Stimulated activated CD8-positive, alpha-beta memory T cell treated with anti-CD3 and anti-CD28 coated beads, Interleukin-15, amount 100 ng/mL, for 1 hour (primary cell): ENCODE measurements around the gene IL1RN.

Source experiments
- DNase-seq: peaks from one replicate; pipeline ENCODE4 v3.0.0-alpha.2; 2020; ENCODE audit warnings: low read depth

The IL1RN gene

DNA sequence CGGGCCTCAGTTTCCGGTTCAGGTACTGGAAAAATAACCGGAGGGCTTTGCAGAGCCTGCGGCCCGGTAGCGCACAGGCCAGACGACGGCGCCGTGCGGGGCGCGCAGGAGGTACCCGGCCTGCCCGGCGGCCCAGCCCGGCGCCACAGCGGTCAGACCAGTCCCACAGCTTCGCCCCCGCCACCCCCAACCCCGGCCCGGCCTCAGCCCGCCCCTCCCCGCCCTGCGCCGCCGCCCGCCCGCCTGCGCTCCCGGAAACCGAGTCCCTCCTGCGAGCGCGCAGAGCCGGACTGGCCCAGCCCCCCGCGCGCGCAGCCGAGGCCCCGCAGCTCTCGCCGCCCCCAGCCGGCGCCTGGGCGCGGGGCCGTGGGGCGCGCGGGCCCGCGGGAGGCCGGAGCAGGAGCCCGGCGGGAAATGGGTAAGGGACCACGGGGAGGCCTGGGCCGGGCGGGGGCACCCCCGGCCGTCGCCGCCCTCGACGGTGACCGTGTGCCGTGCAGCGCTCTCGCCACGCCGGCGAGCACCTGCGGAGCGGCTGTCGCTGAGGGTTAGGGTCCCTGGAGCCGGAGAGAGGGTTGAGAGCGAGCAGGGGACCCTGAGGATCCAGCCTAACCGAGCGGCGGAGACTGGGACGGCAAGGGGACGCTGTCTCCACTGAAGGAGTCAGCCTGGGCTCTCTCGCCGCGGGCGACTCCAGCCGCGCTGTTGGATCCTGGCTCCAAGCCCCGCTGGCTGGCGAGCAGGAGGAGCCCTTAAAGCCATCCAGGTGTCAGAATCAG lies 29.9 kb downstream of the IL1RN start:
- DNase-seq = no peak

DNA sequence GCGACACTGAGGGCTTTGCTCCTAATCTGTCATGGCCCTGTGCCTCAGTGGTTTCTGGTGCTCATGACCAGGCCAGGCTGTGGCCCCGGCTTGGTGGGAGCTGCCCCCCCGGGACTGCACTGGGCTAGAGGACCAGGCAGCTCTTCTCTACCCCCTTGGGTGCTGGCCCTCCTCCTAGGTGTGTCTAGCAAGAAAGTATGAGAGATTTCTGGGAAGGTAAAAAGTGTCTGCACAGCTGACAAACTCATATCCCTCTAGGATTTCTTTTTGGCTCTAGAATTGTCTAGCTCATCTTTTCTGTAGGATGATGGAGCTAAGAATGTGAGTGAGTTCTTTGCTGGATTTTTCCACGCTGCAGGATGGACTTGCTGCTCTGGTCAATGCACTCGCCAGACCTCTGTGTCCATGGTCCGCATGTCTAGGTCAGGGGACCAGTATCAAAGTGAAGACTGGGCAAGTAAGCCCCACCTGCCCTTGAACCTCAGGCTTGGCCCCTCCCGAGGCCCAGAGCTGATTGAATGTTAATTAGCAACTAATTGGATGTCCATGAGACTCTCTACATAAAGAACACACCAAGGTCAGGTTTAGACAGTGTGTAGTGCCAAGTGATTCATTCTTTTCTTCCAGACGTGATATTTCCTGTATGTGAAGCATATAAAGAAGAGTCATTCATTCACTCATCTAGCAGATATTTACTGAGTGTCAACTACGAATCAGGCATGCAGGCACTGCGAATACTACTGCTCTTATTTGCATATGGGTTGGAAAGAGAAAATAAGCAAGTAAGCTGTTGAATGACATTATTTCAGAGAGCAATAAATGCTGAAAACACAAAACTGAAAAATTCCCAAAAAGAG lies 30.7 kb downstream of the IL1RN start:
- DNase-seq = no peak

DNA sequence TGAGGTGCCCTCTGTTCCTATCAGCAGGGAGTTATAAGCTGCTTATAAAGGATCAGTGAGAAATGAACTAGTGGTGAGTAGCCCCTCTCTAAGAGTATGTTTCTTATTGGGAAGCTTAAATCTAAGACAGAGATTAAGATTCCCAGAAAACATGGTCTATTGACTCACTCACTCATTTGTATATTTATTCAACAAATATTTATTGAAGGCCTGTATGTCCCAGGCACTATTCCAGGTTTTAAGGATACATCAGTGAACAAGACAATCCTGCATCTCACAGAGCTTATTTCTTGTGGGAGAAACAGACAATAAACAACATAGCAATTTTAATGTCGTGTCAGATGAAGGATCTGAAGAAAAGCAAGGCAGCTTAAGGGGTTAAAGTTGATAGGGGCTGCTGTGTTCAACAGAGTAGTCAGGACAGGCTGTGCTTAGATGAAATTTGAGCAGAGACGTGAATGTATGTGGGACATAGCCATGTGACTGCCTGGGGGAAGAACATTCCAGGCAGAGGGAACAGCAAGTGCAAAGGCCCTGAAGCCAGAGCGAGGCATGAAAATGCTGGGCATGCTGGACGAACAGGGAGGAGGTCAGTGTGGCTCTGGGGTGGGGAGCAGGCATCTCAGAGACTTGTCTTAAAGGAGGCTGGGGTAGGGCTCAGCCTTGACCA lies 31.6 kb downstream of the IL1RN start:
- DNase-seq = no peak

DNA sequence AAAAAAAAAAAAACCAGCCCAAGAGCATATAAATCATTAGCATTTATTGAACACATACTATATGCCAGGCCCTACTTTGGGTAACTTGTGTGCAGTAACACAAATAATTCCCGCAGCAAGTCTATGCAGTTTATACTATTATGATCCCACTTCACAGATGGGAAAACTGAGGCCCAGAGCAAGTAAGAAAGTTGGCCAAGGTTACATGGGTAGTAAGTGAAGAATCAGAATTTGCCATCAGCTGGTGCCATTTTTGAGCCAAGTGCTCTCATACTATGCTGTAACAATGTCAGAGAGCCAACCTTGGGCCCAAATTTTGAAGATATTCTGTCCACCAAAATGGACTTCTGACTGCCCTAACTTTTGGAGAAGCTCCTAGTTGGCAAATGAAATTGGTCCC lies 32.9 kb downstream of the IL1RN start:
- DNase-seq = no peak

- no peak for DNase-seq
These were observed 33.6 kb downstream of the IL1RN start for GRCh38 chr2:113160962-113161361.

DNA sequence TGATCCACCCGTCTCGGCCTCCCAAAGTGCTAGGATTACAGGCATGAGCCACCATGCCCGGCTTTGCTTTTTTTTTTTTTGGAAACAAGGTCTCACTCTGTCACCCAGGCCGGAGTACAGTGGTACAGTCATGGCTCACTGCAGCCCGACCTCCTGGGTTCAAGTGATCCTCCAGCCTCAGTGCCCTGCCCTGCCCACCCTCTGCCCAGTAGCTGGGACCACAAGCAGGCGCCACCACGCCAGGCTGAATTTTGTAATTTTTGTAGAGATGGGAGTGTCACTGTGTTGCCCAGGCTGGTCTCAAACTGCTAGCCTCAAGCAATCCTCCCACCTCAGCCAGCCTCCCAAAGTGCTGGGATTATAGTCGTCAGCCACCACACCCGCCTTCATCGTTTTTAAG lies 34.8 kb downstream of the IL1RN start:
- DNase-seq = no peak

DNA sequence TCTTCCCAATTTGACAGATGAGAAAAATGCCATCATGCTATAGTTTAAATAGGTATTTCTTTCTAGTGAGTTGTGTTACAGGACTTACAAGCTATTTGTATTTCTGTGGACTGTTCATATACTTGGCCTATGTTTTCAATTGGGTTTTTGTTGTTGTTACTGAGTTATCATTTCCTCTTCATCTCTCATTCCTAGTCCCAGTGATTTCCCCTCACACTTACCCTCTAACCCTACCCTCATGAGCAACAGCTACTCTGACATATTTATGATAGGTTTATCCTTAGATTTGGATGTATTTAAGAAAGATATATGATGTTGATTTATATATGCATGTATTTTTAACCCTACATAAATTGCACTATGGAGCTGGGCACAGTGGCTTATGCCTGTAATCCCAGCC lies 35.5 kb downstream of the IL1RN start:
- no peak for DNase-seq

- DNase-seq = no peak
These were observed 37.0 kb downstream of the IL1RN start for GRCh38 chr2:113164215-113164929.

GRCh38 chr2:113164930-113165585 lies 37.7 kb downstream of the IL1RN start:
- no peak for DNase-seq

DNA sequence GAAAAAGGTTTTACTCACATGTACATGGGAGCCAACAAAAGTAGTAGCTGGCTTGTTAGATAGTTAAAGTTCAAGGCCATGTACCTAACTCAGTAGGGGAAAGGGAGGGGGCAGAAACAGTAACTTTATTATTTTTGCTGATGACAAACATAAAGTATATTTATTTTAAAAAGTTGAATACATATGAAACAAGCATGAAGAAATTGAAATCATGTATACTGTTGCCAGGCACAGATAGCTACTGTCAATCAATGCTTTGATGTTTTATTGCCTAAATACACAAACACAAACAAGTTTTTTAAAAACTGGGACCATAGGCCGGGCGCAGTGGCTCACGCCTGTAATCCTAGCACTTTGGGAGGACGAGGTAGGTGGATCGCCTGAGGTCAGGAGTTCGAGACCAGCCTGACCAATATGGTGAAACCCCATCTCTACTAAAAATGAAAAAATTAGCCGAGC lies 38.8 kb downstream of the IL1RN start:
- no peak for DNase-seq

- no peak for DNase-seq
These were observed 39.9 kb downstream of the IL1RN start for GRCh38 chr2:113167115-113167932.

DNA sequence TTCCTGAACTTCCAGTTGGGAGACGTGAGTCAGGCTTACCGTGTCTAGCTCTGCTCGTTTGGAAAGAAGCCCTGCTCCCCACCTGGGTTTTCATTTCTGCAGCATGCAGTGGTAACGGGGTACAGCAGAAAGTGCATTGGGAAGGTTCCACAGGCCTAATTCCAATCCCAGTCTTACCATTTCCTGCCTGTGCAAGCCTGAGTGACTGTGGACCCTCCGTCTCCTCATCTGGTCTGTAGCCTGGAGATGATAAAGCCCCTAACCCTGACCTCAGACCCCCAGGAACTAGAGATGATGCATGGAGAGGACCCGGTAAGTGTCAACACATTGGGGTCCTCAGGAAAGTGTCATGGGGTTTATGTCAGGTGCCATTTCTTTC lies 40.6 kb downstream of the IL1RN start:
- no peak for DNase-seq

- DNase-seq = no peak
These were observed 41.7 kb downstream of the IL1RN start for GRCh38 chr2:113169002-113169530.

- no peak for DNase-seq
These were observed 42.2 kb downstream of the IL1RN start for GRCh38 chr2:113169586-113169985.

GRCh38 chr2:113171334-113172075 lies 44.1 kb downstream of the IL1RN start:
- no peak for DNase-seq

DNA sequence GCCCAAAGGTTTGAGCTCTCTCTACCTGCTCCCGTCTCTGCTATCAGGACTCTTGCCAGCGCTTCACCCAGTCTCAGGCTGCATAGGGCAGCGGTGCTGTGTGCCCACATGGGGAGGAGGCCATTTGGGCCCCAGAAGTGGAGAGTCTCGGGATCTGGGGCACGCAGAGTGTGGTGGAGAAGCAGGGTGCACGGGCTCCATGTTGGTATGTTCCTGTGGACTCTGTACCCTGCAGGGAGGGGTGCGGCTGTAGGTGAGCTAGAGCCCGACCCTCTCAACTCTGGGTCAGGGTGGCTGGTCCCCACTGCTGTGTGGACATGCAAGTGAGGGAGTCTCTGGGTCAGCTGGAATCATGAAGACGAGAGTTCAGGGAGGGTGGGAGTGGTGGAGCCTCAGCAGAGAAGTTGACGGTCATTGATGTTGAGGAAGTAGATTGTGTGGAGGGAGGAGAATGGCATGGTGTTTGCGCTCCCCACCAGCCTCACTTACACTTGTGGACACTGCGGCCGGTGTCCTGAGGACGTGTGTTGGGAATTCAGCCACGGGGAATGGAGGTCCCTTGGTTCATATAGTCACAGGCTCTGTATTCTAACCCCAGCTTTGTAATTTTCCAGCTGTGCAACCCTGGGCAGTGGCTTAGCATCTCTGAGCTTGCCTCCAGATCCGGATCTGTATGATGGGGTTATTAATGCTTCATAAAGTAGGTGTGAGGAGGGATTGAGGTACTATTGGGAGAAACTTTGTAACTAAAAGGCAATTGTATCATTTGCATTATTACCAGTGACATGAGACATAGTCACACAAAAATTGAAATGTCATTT lies 45.5 kb downstream of the IL1RN start:
- no peak for DNase-seq

GRCh38 chr2:113173542-113174375 lies 46.4 kb downstream of the IL1RN start, which contains the start of gene PSD4:
PSD4 (plus strand) TSS chr2:113173971; CDS start chr2:113182457, 8,486 bp downstream.
- DNase-seq = peak; percentile 73

GRCh38 chr2:113174376-113174750 lies 47.0 kb downstream of the IL1RN start:
- DNase-seq = no peak
